HG02938 (cell line): ENCODE results near the gene DICER1.

Experiments used
- ATAC-seq: cut with Tn5 transposase; IDR thresholded peaks from one replicate; pipeline ENCODE4 v1.9.1; 2021; ENCODE audit warnings: mild to moderate bottlenecking, moderate library complexity; ENCODE audit not compliant: unreplicated experiment

DICER1 gene

DNA sequence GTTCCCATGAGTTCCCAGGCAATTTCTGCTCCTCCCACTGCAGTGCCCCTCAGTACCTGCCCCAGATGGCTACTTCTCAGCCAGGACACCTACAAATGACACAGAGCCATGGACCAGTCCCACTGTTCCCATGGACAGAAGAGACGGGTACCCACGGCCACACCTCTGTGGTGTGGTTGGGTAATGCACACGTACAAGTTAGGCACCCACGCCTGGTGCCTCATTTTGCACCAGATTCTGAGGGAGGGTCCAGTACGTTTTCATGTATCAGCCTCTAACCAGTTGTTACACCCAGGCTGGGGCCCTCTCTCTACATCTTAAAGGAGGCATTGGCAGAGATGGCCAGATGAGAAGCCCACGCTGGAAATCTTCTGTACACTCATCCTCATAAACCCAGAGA is 114.0 kb downstream of the DICER1 start:
- no peak for ATAC-seq

DNA sequence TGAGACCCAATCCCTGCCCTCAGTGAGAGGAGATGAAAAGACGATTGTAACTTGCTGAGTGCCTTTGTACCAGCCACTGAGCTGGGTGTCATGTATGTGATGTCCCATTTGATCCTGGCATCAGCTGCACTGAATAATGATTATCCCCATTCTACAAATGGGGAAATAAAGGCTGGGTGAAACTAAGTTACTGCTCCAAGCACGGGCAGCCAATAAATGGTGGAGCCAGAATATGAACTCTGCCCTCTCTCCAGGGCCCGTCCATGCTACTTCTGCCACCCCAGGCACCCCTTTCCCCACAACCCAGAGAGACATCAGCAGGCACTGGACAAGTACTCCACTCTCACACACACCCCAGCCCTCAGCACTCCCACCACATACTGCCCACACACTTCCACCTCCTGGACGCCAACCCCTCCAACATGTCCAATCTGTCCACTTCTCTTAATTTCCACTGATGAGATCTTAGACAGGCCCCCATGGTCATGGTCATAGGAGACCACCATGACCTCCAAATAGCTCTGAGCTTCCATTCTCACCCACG is 115.8 kb downstream of the DICER1 start:
- ATAC-seq = no peak

DNA sequence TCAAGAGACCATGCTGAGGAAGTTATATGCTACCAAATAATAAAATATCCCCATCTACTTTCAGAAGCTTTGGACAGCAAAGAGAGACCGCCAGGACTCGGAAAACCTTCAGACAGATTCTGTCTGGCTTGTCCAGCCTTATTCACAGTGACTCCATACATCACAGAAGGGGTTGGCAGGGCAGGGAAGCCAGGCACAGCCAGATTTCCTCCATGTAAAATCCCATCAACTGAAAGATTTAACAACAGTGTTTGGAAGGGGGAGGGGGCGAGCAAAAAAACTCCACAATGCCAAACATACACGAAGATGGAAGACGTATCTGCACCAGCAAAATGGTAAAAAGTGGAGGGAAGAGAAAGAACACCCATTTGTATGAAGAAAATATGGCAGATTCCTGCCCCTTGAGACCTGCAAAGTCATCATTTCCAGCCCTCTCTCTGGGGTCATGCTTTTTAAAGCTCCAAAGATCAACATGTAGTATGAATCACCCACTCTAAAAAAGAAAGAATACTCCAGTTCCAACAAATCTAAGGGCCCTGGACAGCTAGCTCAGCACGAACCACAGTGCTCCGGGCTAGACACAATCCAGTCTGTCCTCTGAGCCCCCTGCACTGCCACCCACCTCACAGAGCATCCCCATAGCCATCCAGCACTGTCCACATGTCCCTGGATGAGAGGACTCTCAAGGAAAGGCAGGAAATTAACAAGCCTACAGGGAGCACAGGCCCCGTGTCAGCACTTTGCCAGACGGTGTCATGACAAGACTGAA is 116.4 kb downstream of the DICER1 start:
- ATAC-seq = no peak

GRCh38 chr14:95039993-95040348 is 117.4 kb downstream of the DICER1 start:
- no peak for ATAC-seq

DNA sequence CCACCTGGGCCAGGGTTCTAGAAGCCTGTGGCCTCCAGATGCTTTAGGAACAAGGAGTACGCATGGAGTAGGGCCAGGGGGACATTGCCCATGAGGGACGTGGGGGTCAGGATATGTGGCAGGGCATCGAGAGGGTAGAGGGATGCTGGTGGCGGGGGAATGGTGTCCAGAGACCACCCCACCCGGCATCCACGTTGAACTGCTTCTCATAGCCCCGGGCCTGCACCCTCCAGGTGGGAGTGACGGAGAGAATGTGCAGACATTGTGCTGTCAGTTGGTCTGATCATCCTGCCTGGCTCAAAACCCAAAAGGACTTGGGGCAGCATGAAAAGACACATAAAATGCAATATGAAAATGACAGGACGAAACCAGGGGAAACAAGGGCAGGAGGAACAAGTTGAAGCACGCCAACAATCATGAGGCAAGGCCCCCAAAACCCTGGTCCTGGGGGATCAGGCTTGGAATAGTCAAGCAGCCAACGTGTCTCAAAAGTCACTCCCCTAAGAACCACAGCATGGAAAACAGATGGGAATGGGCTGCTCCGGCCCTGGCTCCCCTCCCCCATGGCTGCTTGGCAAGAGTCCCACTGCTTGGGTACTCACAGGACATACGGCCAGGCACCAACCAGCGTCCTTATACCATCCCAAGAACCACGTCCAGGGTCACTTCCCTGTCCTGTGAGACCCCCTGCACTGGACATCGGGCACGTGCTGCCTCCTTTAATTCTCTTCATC is 117.9 kb downstream of the DICER1 start:
- ATAC-seq = no peak

- no peak for ATAC-seq
Measured at GRCh38 chr14:95038521-95039250, 118.6 kb downstream of the DICER1 start.

GRCh38 chr14:95037273-95037672 is 120.1 kb downstream of the DICER1 start:
- ATAC-seq = no peak
